Motor neuron (in vitro differentiated cells): ENCODE measurements around the gene BCO1. TPM values are rescaled to one million over a fixed set of nuclear protein-coding genes. Genes with fewer than 3 reads are reported as not detected.

ENCODE experiments used
- ATAC-seq, 8 experiments: fragments of 200-7000 bp; cut with Tn5 transposase; replicated peaks in 6 of 8; 2 replicates each; pipeline ENCODE4 v1.8.0; 2021; ENCODE audit warnings: mild to moderate bottlenecking in 8 of 8, moderate library complexity in 8 of 8
- H3K27ac ChIP-seq, 2 donors: fragments of 250-450 bp; sonication (Bioruptor Pico); 2 replicates each; pipeline ENCODE4 v1.9.0; 2021; ENCODE audit warnings: antibody characterized with exemption in 2 of 2, mild to moderate bottlenecking in 2 of 2, moderate library complexity in 1 of 2
- H3K4me1 ChIP-seq, 2 donors: fragments of 250-450 bp; sonication (Bioruptor Pico); replicated peaks in 1 of 2; 2 replicates each; pipeline ENCODE4 v1.6.1; 2021; ENCODE audit warnings: antibody characterized with exemption in 2 of 2, mild to moderate bottlenecking in 2 of 2, moderate library complexity in 1 of 2
- H3K4me3 ChIP-seq, 5 donors: fragments of 250-450 bp; sonication (Bioruptor Pico); 2 replicates each; pipeline ENCODE4 v1.9.0; 2021; ENCODE audit warnings: antibody characterized with exemption in 5 of 5, mild to moderate bottlenecking in 5 of 5, moderate library complexity in 4 of 5
- WGBS, 10 experiments: fragments of 450-650 bp; shearing (Covaris generic); methylation state at CpG; one replicate each; pipeline ENCODE4 v1.0.0; 2022; 5-methylcytosine and 5-hydroxymethylcytosine counted together
- in situ Hi-C, 9 experiments: fragments of 400-800 bp; cut with MboI; loops; one replicate each; pipeline ENCODE4 v1.15.0; 2021; ENCODE audit warnings: low sequenced_read_pairs in 9 of 9, low pct_unique_long_range_greater_than_20kb in 2 of 9; ENCODE audit not compliant: unreplicated experiment in 9 of 9
- total RNA-seq, 8 experiments: library from RNA; unstranded; fragments of 300-600 nt; gene quantifications; 2 replicates each; pipeline versions ENCODE4 v1.2.3 to v1.2.4, GENCODE V29; 2022

Gene BCO1
- total RNA-seq, 8 experiments from 2014 or later: 0.05 to 1.5 (median 0.39) TPM

- H3K4me1 ChIP-seq: peaks cover 7 to 17% of the 10 kb centered on the region in 2 donors
Measured at GRCh38 chr16:81239367-81240121, 1.1 kb downstream of the BCO1 start.

GRCh38 chr16:81241706-81242105, 3.2 kb downstream of the BCO1 start:
- no peak for ATAC-seq
- no peak overlapping the region for H3K4me3 ChIP-seq
- no peak overlapping the region for H3K27ac ChIP-seq
- 33 to 86% (median 75%) methylated on average over 1 to 3 of the region's 5 CpGs; no CpG with 5 or more reads in 5 of the 10 experiments for WGBS, 10 experiments
- H3K4me1 ChIP-seq: peaks cover 7 to 17% of the 10 kb centered on the region in 2 donors
- in situ Hi-C loops: no loop called here

More at GRCh38 chr16:81239367-81240121, 1.1 kb downstream of the BCO1 start:
- 17 to 81% (median 29%) methylated on average over 1 to 9 of the region's 9 CpGs for WGBS, 10 experiments
- in situ Hi-C loops: no loop called here
- peak in 4 of 8 experiments; percentile 30 to 68 (median 52) for ATAC-seq
- Histone ChIP-seq H3K27ac (no peak overlapping the region), H3K4me3 (no peak overlapping the region)

GRCh38 chr16:81242977-81243618, 4.6 kb downstream of the BCO1 start:
- ATAC-seq: no peak
- Histone ChIP-seq H3K27ac (no peak overlapping the region), H3K4me3 (no peak overlapping the region), H3K4me1 (peaks cover 5 to 14% of the 10 kb centered on the region in 2 donors)
- WGBS, 10 experiments: 61 to 100% (median 94%) methylated on average over 1 to 4 of the region's 8 CpGs; no CpG with 5 or more reads in 3 of the 10 experiments
- in situ Hi-C loops: no loop called here

- no peak overlapping the region for H3K4me3 ChIP-seq
- WGBS, 10 experiments: 30 to 86% (median 62%) methylated on average over 2 to 9 of the region's 9 CpGs; no CpG with 5 or more reads in 2 of the 10 experiments
- peak in 3 of 8 experiments; percentile 38 to 91 (median 61) for ATAC-seq
- in situ Hi-C loops: no loop called here
- no peak overlapping the region for H3K27ac ChIP-seq
- H3K4me1 ChIP-seq: peaks cover 0 to 7% of the 10 kb centered on the region in 2 donors
Measured at GRCh38 chr16:81243942-81244341, 5.5 kb downstream of the BCO1 start.

GRCh38 chr16:81251871-81252270, 13.4 kb downstream of the BCO1 start:
- no peak for ATAC-seq
- in situ Hi-C loops: no loop called here
- WGBS, 10 experiments: 10 to 92% methylated on average over 2 of the region's 2 CpGs; no CpG with 5 or more reads in 8 of the 10 experiments
- no peak overlapping the region for H3K27ac ChIP-seq
- no peak overlapping the region for H3K4me3 ChIP-seq
- no peaks in the 10 kb centered on the region for H3K4me1 ChIP-seq

- H3K27ac ChIP-seq: no peak overlapping the region
- H3K4me1 ChIP-seq: no peaks in the 10 kb centered on the region
- no peak for ATAC-seq
- WGBS, 10 experiments: 50 to 100% (median 88%) methylated on average over 1 to 5 of the region's 5 CpGs; no CpG with 5 or more reads in 2 of the 10 experiments
- H3K4me3 ChIP-seq: no peak overlapping the region
- in situ Hi-C loops: no loop called here
Measured at GRCh38 chr16:81253141-81253540, 14.7 kb downstream of the BCO1 start.

- H3K4me1 ChIP-seq: no peaks in the 10 kb centered on the region
- in situ Hi-C loops: no loop called here
- WGBS, 10 experiments: 67 to 100% (median 86%) methylated on average over 1 to 5 of the region's 5 CpGs; no CpG with 5 or more reads in 2 of the 10 experiments
Measured at GRCh38 chr16:81254922-81255526, 16.5 kb downstream of the BCO1 start.

GRCh38 chr16:81259916-81260315, 21.4 kb downstream of the BCO1 start:
- no peak overlapping the region for H3K4me3 ChIP-seq
- in situ Hi-C loops: no loop called here
- peaks cover 0 to 5% of the 10 kb centered on the region in 2 donors for H3K4me1 ChIP-seq
- H3K27ac ChIP-seq: no peak overlapping the region
- ATAC-seq: no peak
- WGBS, 10 experiments: 33 to 100% (median 84%) methylated on average over 2 to 4 of the region's 4 CpGs; no CpG with 5 or more reads in 1 of the 10 experiments

More at GRCh38 chr16:81254922-81255526, 16.5 kb downstream of the BCO1 start:
- Histone ChIP-seq H3K4me3 (no peak overlapping the region), H3K27ac (no peak overlapping the region)
- no peak for ATAC-seq

- Histone ChIP-seq H3K4me1 (peaks cover 0 to 5% of the 10 kb centered on the region in 2 donors), H3K27ac (no peak overlapping the region), H3K4me3 (no peak overlapping the region)
- ATAC-seq: peak in 2 of 8 experiments; percentile 36 to 38
- in situ Hi-C loops: no loop called here
- 21 to 93% (median 77%) methylated on average over 2 to 11 of the region's 11 CpGs for WGBS, 10 experiments
Measured at GRCh38 chr16:81261049-81261648, 22.7 kb downstream of the BCO1 start.

- in situ Hi-C loops: no loop called here
- Histone ChIP-seq H3K4me1 (peaks cover 0 to 5% of the 10 kb centered on the region in 2 donors), H3K27ac (no peak overlapping the region), H3K4me3 (no peak overlapping the region)
- ATAC-seq: peak in 3 of 8 experiments; percentile 16 to 36 (median 16)
- 20 to 90% (median 64%) methylated on average over 1 to 11 of the region's 11 CpGs for WGBS, 10 experiments
Measured at GRCh38 chr16:81263470-81264220, 25.2 kb downstream of the BCO1 start.

- 17 to 94% (median 86%) methylated on average over 1 to 7 of the region's 7 CpGs for WGBS, 10 experiments
- in situ Hi-C loops: no loop called here
- ATAC-seq: no peak
- Histone ChIP-seq H3K4me1 (peaks cover 0 to 5% of the 10 kb centered on the region in 2 donors), H3K27ac (no peak overlapping the region), H3K4me3 (no peak overlapping the region)
Measured at GRCh38 chr16:81264386-81264785, 25.9 kb downstream of the BCO1 start.

- Histone ChIP-seq H3K4me1 (peaks cover 0 to 5% of the 10 kb centered on the region in 2 donors), H3K27ac (no peak overlapping the region), H3K4me3 (no peak overlapping the region)
- ATAC-seq: no peak
- 13 to 100% (median 89%) methylated on average over 1 to 2 of the region's 2 CpGs for WGBS, 10 experiments
- in situ Hi-C loops: no loop called here
Measured at GRCh38 chr16:81265052-81265451, 26.6 kb downstream of the BCO1 start.
